ENCODE measurements around the gene ZFAND3. TPM values are rescaled to one million over a fixed set of nuclear protein-coding genes. Genes with fewer than 3 reads are reported as not detected.

ZFAND3 gene
- polyA plus RNA-seq, 2 of the 4 experiments (the other 2 are of a cell fraction) = 12.0 to 50.0 TPM

GRCh38 chr6:37936906-37937305 lies 117.4 kb downstream of the ZFAND3 start:
- no peak for FAIRE-seq
- ChIA-PET POLR2A (no interaction called here), CTCF (no interaction called here)

More at GRCh38 chr6:37936906-37937305, 117.4 kb downstream of the ZFAND3 start:
- H3K4me1 ChIP-seq = peaks cover 13% of the 10 kb centered on the region; the same call in 2 of the 3 replicates
- ATAC-seq (no peak), DNase-seq (ENCODE audit: low read depth in 1 of 2, low spot score in 1 of 2) (no peak)
- TF ChIP-seq EHF (CRISPR knock-in tag; IDR thresholded peaks at IDR 0.05) (no peak), TP53 (CRISPR knock-in tag; IDR thresholded peaks at IDR 0.05) (no peak), CHD2 (IDR thresholded peaks at IDR 0.05; ENCODE audit: low read length, partially characterized antibody) (no peak), PBX3 (IDR thresholded peaks at IDR 0.05) (no peak), MAX (IDR thresholded peaks at IDR 0.05) (no peak), FOSB (CRISPR knock-in tag; IDR thresholded peaks at IDR 0.05) (no peak), CTCF (IDR thresholded peaks at IDR 0.05) (no peak), ZFP36 (IDR thresholded peaks at IDR 0.05; ENCODE audit: borderline replicate concordance, partially characterized antibody) (no peak), EP300 (IDR thresholded peaks at IDR 0.05) (no peak), JUNB (IDR thresholded peaks at IDR 0.05) (no peak), NR3C1 (IDR thresholded peaks at IDR 0.05) (no peak), HMGXB4 (CRISPR knock-in tag; IDR thresholded peaks at IDR 0.05; ENCODE audit: borderline replicate concordance) (no peak), MAZ (IDR thresholded peaks at IDR 0.05; ENCODE audit: borderline replicate concordance, low read depth, low read length) (no peak), PHF8 (IDR thresholded peaks at IDR 0.05; ENCODE audit: borderline replicate concordance, low read depth) (no peak), RNF2 (IDR thresholded peaks at IDR 0.05; ENCODE audit: borderline replicate concordance, low read depth) (no peak), HOXB13 (CRISPR knock-in tag; IDR thresholded peaks at IDR 0.05; ENCODE audit: low read depth) (no peak), ATOH8 (CRISPR knock-in tag; IDR thresholded peaks at IDR 0.05; ENCODE audit: low read depth) (no peak), KDM1A (IDR thresholded peaks at IDR 0.05; ENCODE audit: low read depth) (no peak), ELK1 (IDR thresholded peaks at IDR 0.05; ENCODE audit: low read depth, low read length) (no peak)
- H3K9me3 ChIP-seq = no peaks in the 10 kb centered on the region
- no peak overlapping the region for H3K4me3 ChIP-seq
- no peak overlapping the region for H3K4me2 ChIP-seq
- H3K27ac ChIP-seq = no peak overlapping the region

Data from A549 (cell line).